ENCODE measurements around the gene SPINK7.
"Not testable (repeated sequence)": the region's sequence is repeated elsewhere in the genome, so short reads cannot be mapped to it uniquely, and the experiment has no call there.

The SPINK7 gene

GRCh38 chr5:148314187-148314586 lies 2.0 kb downstream of the SPINK7 start:
- no peaks in the 10 kb centered on the region for H4K20me1 ChIP-seq (ENCODE audit: insufficient read depth, low read length)
- no peak overlapping the region for H3K4me2 ChIP-seq (ENCODE audit: low read depth, low read length)
- no peak overlapping the region for H3K9ac ChIP-seq (ENCODE audit: low read length)
- TF ChIP-seq EZH2phosphoT487 (IDR thresholded peaks at IDR 0.05; ENCODE audit: low read length) (no peak), EZH2 (optimal IDR thresholded peaks at IDR 0.05; ENCODE audit: low read depth, low read length) (no peak), CTCF (IDR thresholded peaks at IDR 0.05; ENCODE audit: low read length) (no peak)
- H3F3A ChIP-seq (ENCODE audit: insufficient read depth, low read length): no peaks in the 10 kb centered on the region
- H3K27ac ChIP-seq (ENCODE audit: low read length): no peak overlapping the region
- H3K4me3 ChIP-seq (ENCODE audit: low read length): no peak overlapping the region
- H3K36me3 ChIP-seq (replicated peaks; ENCODE audit: insufficient read depth, low read length): no peaks in the 10 kb centered on the region
- no peaks in the 10 kb centered on the region for H3K79me2 ChIP-seq (ENCODE audit: low read length)
- no peaks in the 10 kb centered on the region for H3K9me3 ChIP-seq (replicated peaks; ENCODE audit: insufficient read depth, low read length)
- H3K4me1 ChIP-seq (ENCODE audit: low read length): no peaks in the 10 kb centered on the region
- no peaks in the 10 kb centered on the region for H3K9me2 ChIP-seq (replicated peaks; ENCODE audit: insufficient read depth, low read length)
- H3K27me3 ChIP-seq (replicated peaks; ENCODE audit: insufficient read depth, low read length): no peaks in the 10 kb centered on the region
- no peak overlapping the region for H2AFZ ChIP-seq (ENCODE audit: low read length)
- no peak for DNase-seq

GRCh38 chr5:148314731-148315130 lies 2.5 kb downstream of the SPINK7 start:
- TF ChIP-seq EZH2 (optimal IDR thresholded peaks at IDR 0.05; ENCODE audit: low read depth, low read length) (no peak), CTCF (IDR thresholded peaks at IDR 0.05; ENCODE audit: low read length) (no peak), EZH2phosphoT487 (IDR thresholded peaks at IDR 0.05; ENCODE audit: low read length) (no peak)
- Histone ChIP-seq H3K27me3 (replicated peaks; ENCODE audit: insufficient read depth, low read length) (no peaks in the 10 kb centered on the region), H3K79me2 (ENCODE audit: low read length) (no peaks in the 10 kb centered on the region), H3K4me2 (ENCODE audit: low read depth, low read length) (no peak overlapping the region), H3F3A (ENCODE audit: insufficient read depth, low read length) (no peaks in the 10 kb centered on the region), H3K4me1 (ENCODE audit: low read length) (no peaks in the 10 kb centered on the region), H2AFZ (ENCODE audit: low read length) (no peak overlapping the region), H3K36me3 (replicated peaks; ENCODE audit: insufficient read depth, low read length) (no peaks in the 10 kb centered on the region), H3K9ac (ENCODE audit: low read length) (no peak overlapping the region), H3K4me3 (ENCODE audit: low read length) (no peak overlapping the region), H3K9me2 (replicated peaks; ENCODE audit: insufficient read depth, low read length) (no peaks in the 10 kb centered on the region), H3K9me3 (replicated peaks; ENCODE audit: insufficient read depth, low read length) (no peaks in the 10 kb centered on the region), H4K20me1 (ENCODE audit: insufficient read depth, low read length) (no peaks in the 10 kb centered on the region), H3K27ac (ENCODE audit: low read length) (no peak overlapping the region)
- DNase-seq: no peak

- not testable (repeated sequence) for H3K79me2 ChIP-seq (ENCODE audit: low read length); H3K4me2 ChIP-seq (ENCODE audit: low read depth, low read length); H4K20me1 ChIP-seq (ENCODE audit: insufficient read depth, low read length); H3K9ac ChIP-seq (ENCODE audit: low read length); H3F3A ChIP-seq (ENCODE audit: insufficient read depth, low read length); H2AFZ ChIP-seq (ENCODE audit: low read length); H3K27ac ChIP-seq (ENCODE audit: low read length); H3K9me3 ChIP-seq (replicated peaks; ENCODE audit: insufficient read depth, low read length); H3K4me1 ChIP-seq (ENCODE audit: low read length); H3K36me3 ChIP-seq (replicated peaks; ENCODE audit: insufficient read depth, low read length); H3K4me3 ChIP-seq (ENCODE audit: low read length); H3K27me3 ChIP-seq (replicated peaks; ENCODE audit: insufficient read depth, low read length); H3K9me2 ChIP-seq (replicated peaks; ENCODE audit: insufficient read depth, low read length); DNase-seq
Measured at GRCh38 chr5:148320011-148320963, 8.1 kb downstream of the SPINK7 start.

- Histone ChIP-seq H3K4me1 (ENCODE audit: low read length) (peaks cover 7% of the 10 kb centered on the region; the same call in 1 of the 2 replicates), H3K4me2 (ENCODE audit: low read depth, low read length) (no peak overlapping the region), H3F3A (ENCODE audit: insufficient read depth, low read length) (no peaks in the 10 kb centered on the region), H3K9ac (ENCODE audit: low read length) (no peak overlapping the region), H4K20me1 (ENCODE audit: insufficient read depth, low read length) (no peaks in the 10 kb centered on the region), H3K27me3 (replicated peaks; ENCODE audit: insufficient read depth, low read length) (no peaks in the 10 kb centered on the region), H3K27ac (ENCODE audit: low read length) (no peak overlapping the region), H3K79me2 (ENCODE audit: low read length) (no peaks in the 10 kb centered on the region), H2AFZ (ENCODE audit: low read length) (no peak overlapping the region), H3K36me3 (replicated peaks; ENCODE audit: insufficient read depth, low read length) (no peaks in the 10 kb centered on the region), H3K9me3 (replicated peaks; ENCODE audit: insufficient read depth, low read length) (no peaks in the 10 kb centered on the region), H3K9me2 (replicated peaks; ENCODE audit: insufficient read depth, low read length) (no peaks in the 10 kb centered on the region), H3K4me3 (ENCODE audit: low read length) (no peak overlapping the region)
- DNase-seq: no peak
- no peak for TF ChIP-seq EZH2phosphoT487 (IDR thresholded peaks at IDR 0.05; ENCODE audit: low read length)
Measured at GRCh38 chr5:148333262-148333849, 21.1 kb downstream of the SPINK7 start.
